Measurements from ENCODE around the gene L3MBTL3. TPM values are rescaled to one million over a fixed set of nuclear protein-coding genes. Genes with fewer than 3 reads are reported as not detected.

L3MBTL3 gene
- total RNA-seq, 2 donors from 2014 or later, result 7.7 to 25.0 TPM

- Histone ChIP-seq H3K27ac (no peak overlapping the region), H3K4me3 (no peak overlapping the region), H3K9me3 (no peaks in the 10 kb centered on the region), H3K4me1 (replicated peaks) (no peaks in the 10 kb centered on the region), H3K27me3 (replicated peaks; ENCODE audit: insufficient read depth) (no peaks in the 10 kb centered on the region), H3K36me3 (no peaks in the 10 kb centered on the region)
- DNase-seq (ENCODE audit: low spot score), result no peak
- 68% methylated on average over 2 of the region's 2 CpGs for WGBS
- intact Hi-C loops (cut with DNase I), result no loop called here
- no peak for TF ChIP-seq CTCF (IDR thresholded peaks at IDR 0.05)
- no peak for TF ChIP-seq POLR2AphosphoS5 (IDR thresholded peaks at IDR 0.05)
These were observed 16.8 kb downstream of the L3MBTL3 start for GRCh38 chr6:130035211-130035610.

- 73% methylated on average over 3 of the region's 3 CpGs for WGBS
- no peak overlapping the region for H3K27ac ChIP-seq
These were observed 18.9 kb downstream of the L3MBTL3 start for GRCh38 chr6:130037207-130037811.

GRCh38 chr6:130041594-130041993 lies 23.2 kb downstream of the L3MBTL3 start:
- DNase-seq (ENCODE audit: low spot score), result no peak
- no peak overlapping the region for H3K27ac ChIP-seq
- no peaks in the 10 kb centered on the region for H3K9me3 ChIP-seq
- TF ChIP-seq CTCF (IDR thresholded peaks at IDR 0.05), result no peak
- TF ChIP-seq POLR2AphosphoS5 (IDR thresholded peaks at IDR 0.05), result no peak
- no peak for TF ChIP-seq POLR2A (IDR thresholded peaks at IDR 0.05)
- H3K36me3 ChIP-seq, result no peaks in the 10 kb centered on the region
- intact Hi-C loops (cut with DNase I), result no loop called here
- no peak overlapping the region for H3K4me3 ChIP-seq
- H3K4me1 ChIP-seq (replicated peaks), result no peaks in the 10 kb centered on the region
- no peaks in the 10 kb centered on the region for H3K27me3 ChIP-seq (replicated peaks; ENCODE audit: insufficient read depth)

More at GRCh38 chr6:130037207-130037811, 18.9 kb downstream of the L3MBTL3 start:
- Histone ChIP-seq H3K4me3 (no peak overlapping the region), H3K36me3 (no peaks in the 10 kb centered on the region), H3K4me1 (replicated peaks) (no peaks in the 10 kb centered on the region), H3K27me3 (replicated peaks; ENCODE audit: insufficient read depth) (no peaks in the 10 kb centered on the region), H3K9me3 (no peaks in the 10 kb centered on the region)
- intact Hi-C loops (cut with DNase I), result no loop called here
- no peak for DNase-seq (ENCODE audit: low spot score)
- TF ChIP-seq CTCF (IDR thresholded peaks at IDR 0.05), result peak in 3 of 4 experiments; percentile 13 to 40 (median 15)
- no peak for TF ChIP-seq POLR2A (IDR thresholded peaks at IDR 0.05)
- TF ChIP-seq POLR2AphosphoS5 (IDR thresholded peaks at IDR 0.05), result no peak

GRCh38 chr6:130043344-130043743 lies 25.0 kb downstream of the L3MBTL3 start:
- intact Hi-C loops (cut with DNase I), result no loop called here
- TF ChIP-seq CTCF (IDR thresholded peaks at IDR 0.05) (no peak), POLR2AphosphoS5 (IDR thresholded peaks at IDR 0.05) (no peak), POLR2A (IDR thresholded peaks at IDR 0.05) (no peak)
- no peak for DNase-seq (ENCODE audit: low spot score)
- Histone ChIP-seq H3K9me3 (no peaks in the 10 kb centered on the region), H3K4me3 (no peak overlapping the region), H3K4me1 (replicated peaks) (no peaks in the 10 kb centered on the region), H3K27ac (no peak overlapping the region), H3K36me3 (no peaks in the 10 kb centered on the region), H3K27me3 (replicated peaks; ENCODE audit: insufficient read depth) (no peaks in the 10 kb centered on the region)
- 93% methylated on average over 4 of the region's 4 CpGs for WGBS

GRCh38 chr6:130045622-130046021 lies 27.2 kb downstream of the L3MBTL3 start:
- no peak overlapping the region for H3K4me3 ChIP-seq
- TF ChIP-seq POLR2A (IDR thresholded peaks at IDR 0.05) (no peak), POLR2AphosphoS5 (IDR thresholded peaks at IDR 0.05) (no peak), CTCF (IDR thresholded peaks at IDR 0.05) (no peak)
- 74% methylated on average over 2 of the region's 2 CpGs for WGBS
- intact Hi-C loops (cut with DNase I), result no loop called here
- no peaks in the 10 kb centered on the region for H3K9me3 ChIP-seq
- no peak for DNase-seq (ENCODE audit: low spot score)
- no peak overlapping the region for H3K27ac ChIP-seq
- no peaks in the 10 kb centered on the region for H3K36me3 ChIP-seq
- no peaks in the 10 kb centered on the region for H3K27me3 ChIP-seq (replicated peaks; ENCODE audit: insufficient read depth)
- no peaks in the 10 kb centered on the region for H3K4me1 ChIP-seq (replicated peaks)

All from prostate gland (tissue), 2 donors.